Keratinocyte (primary cell): ENCODE results near the gene GOT1.

Experiments
- CTCF ChIP-seq, 3 experiments: IDR thresholded peaks in 1 of 3; conservative IDR thresholded peaks in 1 of 3; optimal IDR thresholded peaks in 1 of 3; 2 replicates in 2 of 3; 3 replicates in 1 of 3; pipeline versions ENCODE3 to v1.5.1; 2011; ENCODE audit warnings: low read length in 3 of 3, mild to moderate bottlenecking in 3 of 3, moderate library complexity in 2 of 3, control low read depth in 1 of 3, inconsistent platforms in 1 of 3; ENCODE audit not compliant: insufficient read depth in 2 of 3; ENCODE audit errors: extremely low read depth in 1 of 3
- EZH2 ChIP-seq: IDR thresholded peaks from one replicate; pipeline ENCODE4 v1.6.1; 2012; ENCODE audit warnings: inconsistent platforms, mild to moderate bottlenecking, low read length, moderate library complexity

- TF ChIP-seq EZH2: no peak
- no peak for TF ChIP-seq CTCF (optimal IDR thresholded peaks at IDR 0.05 in 1 of 3, IDR thresholded peaks at IDR 0.05 in 1 of 3, conservative IDR thresholded peaks at IDR 0.05 in 1 of 3; ENCODE audit: extremely low read depth in 1 of 3, insufficient read depth in 2 of 3, low read length in 3 of 3)
These were observed 8.5 kb upstream of the GOT1 start for GRCh38 chr10:99438890-99439289.
